HG03354 (cell line): ENCODE data around the gene PRDM15.

ENCODE experiments used
- ATAC-seq: cut with Tn5 transposase; IDR thresholded peaks from one replicate; pipeline ENCODE4 v1.9.1; 2021; ENCODE audit warnings: mild to moderate bottlenecking; ENCODE audit not compliant: unreplicated experiment, poor library complexity, severe bottlenecking

PRDM15 gene

GRCh38 chr21:41774467-41775148, 104.5 kb downstream of the PRDM15 start:
- no peak for ATAC-seq

GRCh38 chr21:41772351-41773080, 106.6 kb downstream of the PRDM15 start:
- ATAC-seq = no peak

GRCh38 chr21:41771625-41771945, 107.6 kb downstream of the PRDM15 start:
- ATAC-seq = no peak

GRCh38 chr21:41770901-41771624, 108.1 kb downstream of the PRDM15 start:
- ATAC-seq = no peak

GRCh38 chr21:41769933-41770332, 109.2 kb downstream of the PRDM15 start:
- no peak for ATAC-seq

GRCh38 chr21:41769521-41769920, 109.6 kb downstream of the PRDM15 start:
- no peak for ATAC-seq

- ATAC-seq = no peak
Observed at GRCh38 chr21:41769111-41769510, 110.0 kb downstream of the PRDM15 start.

GRCh38 chr21:41768437-41769042, 110.6 kb downstream of the PRDM15 start:
- ATAC-seq = no peak

GRCh38 chr21:41767606-41768436, 111.3 kb downstream of the PRDM15 start:
- no peak for ATAC-seq

- peak; percentile 71 for ATAC-seq
Observed at GRCh38 chr21:41766883-41767605, 112.1 kb downstream of the PRDM15 start, which contains the start of gene RIPK4. TSS of gene RIPK4 (minus strand) at chr21:41767052. CDS start at chr21:41767041, 11 bp downstream.

GRCh38 chr21:41765973-41766882, 112.9 kb downstream of the PRDM15 start:
- ATAC-seq = no peak

- ATAC-seq = no peak
Observed at GRCh38 chr21:41765420-41765821, 113.7 kb downstream of the PRDM15 start.

GRCh38 chr21:41764558-41765419, 114.4 kb downstream of the PRDM15 start:
- no peak for ATAC-seq

- no peak for ATAC-seq
Observed at GRCh38 chr21:41763996-41764395, 115.1 kb downstream of the PRDM15 start.

- no peak for ATAC-seq
Observed at GRCh38 chr21:41763398-41763931, 115.7 kb downstream of the PRDM15 start.

- ATAC-seq = no peak
Observed at GRCh38 chr21:41762753-41763152, 116.4 kb downstream of the PRDM15 start.
